Thoracic aorta (tissue), 2 donors: ENCODE measurements around the gene JAML. TPM values are rescaled to one million over a fixed set of nuclear protein-coding genes. Genes with fewer than 3 reads are reported as not detected.

ENCODE experiments used
- ATAC-seq: fragments of 150-250 bp; one replicate; pipeline ENCODE4 v1.8.0; 2017; ENCODE audit warnings: low read depth; ENCODE audit not compliant: insufficient number of reproducible peaks, low FRiP score
- DNase-seq: peaks from one replicate; pipeline ENCODE4 v3.0.0-alpha.2; 2020; ENCODE audit warnings: low spot score
- H3K27ac ChIP-seq, 2 donors: fragments of 200-600 bp; sonication (generic); 1 replicate in 1 of 2; 2 replicates in 1 of 2; pipeline ENCODE4 v1.5.1; 2016; ENCODE audit warnings: mild to moderate bottlenecking in 2 of 2, moderate library complexity in 2 of 2
- H3K27me3 ChIP-seq: fragments of 200-600 bp; sonication (generic); replicated peaks from 2 replicates; pipeline ENCODE4 v1.6.0; 2016; ENCODE audit warnings: mild to moderate bottlenecking; ENCODE audit not compliant: insufficient read depth
- H3K36me3 ChIP-seq: fragments of 200-600 bp; sonication (generic); one replicate; pipeline ENCODE4 v1.5.1; 2016
- H3K4me1 ChIP-seq, 2 donors: fragments of 200-600 bp; sonication (generic); 1 replicate in 1 of 2; 2 replicates in 1 of 2; pipeline versions ENCODE4 v1.5.1 to v1.6.0; 2016; ENCODE audit warnings: low read depth in 2 of 2, mild to moderate bottlenecking in 1 of 2; ENCODE audit not compliant: control insufficient read depth in 1 of 2
- H3K4me3 ChIP-seq: fragments of 200-600 bp; sonication (generic); 2 replicates; pipeline ENCODE4 v1.5.1; 2016; ENCODE audit warnings: mild to moderate bottlenecking
- H3K9me3 ChIP-seq: fragments of 200-600 bp; sonication (generic); 2 replicates; pipeline ENCODE4 v1.5.1; 2016
- CTCF ChIP-seq: fragments of 200-600 bp; sonication (generic); IDR thresholded peaks from one replicate; pipeline ENCODE4 v1.5.1; 2019; ENCODE audit warnings: antibody characterized with exemption
- total RNA-seq, 2 donors: library from RNA; depleted of rRNA; stranded (reverse); fragments of >200 nt; gene quantifications; one replicate each; pipeline versions ENCODE4 v1.1.0 to v1.2.3, GENCODE V29; 2016

Gene JAML
- total RNA-seq, 2 donors from 2014 or later, result 3.7 to 7.6 TPM

- peaks cover 0 to 3% of the 10 kb centered on the region in 2 donors for H3K4me1 ChIP-seq
- no peak overlapping the region for H3K4me3 ChIP-seq
- ATAC-seq (no peak), DNase-seq (no peak)
- H3K27me3 ChIP-seq, result no peaks in the 10 kb centered on the region
- no peaks in the 10 kb centered on the region for H3K36me3 ChIP-seq
- no peak for TF ChIP-seq CTCF
- no peak overlapping the region for H3K27ac ChIP-seq
- no peaks in the 10 kb centered on the region for H3K9me3 ChIP-seq
Observed at GRCh38 chr11:118217575-118217974, 7.2 kb downstream of the JAML start.

- Histone ChIP-seq H3K4me1 (peaks cover 0 to 3% of the 10 kb centered on the region in 2 donors), H3K4me3 (peak overlapping the region; percentile 11), H3K27me3 (no peaks in the 10 kb centered on the region), H3K36me3 (no peaks in the 10 kb centered on the region), H3K9me3 (no peaks in the 10 kb centered on the region), H3K27ac (no peak overlapping the region)
- ATAC-seq (no peak), DNase-seq (no peak)
- TF ChIP-seq CTCF, result no peak
Observed at GRCh38 chr11:118216621-118217481, 8.0 kb downstream of the JAML start.

GRCh38 chr11:118215765-118216164 is 9.0 kb downstream of the JAML start:
- DNase-seq (no peak), ATAC-seq (no peak)
- no peak for TF ChIP-seq CTCF
- Histone ChIP-seq H3K9me3 (no peaks in the 10 kb centered on the region), H3K4me1 (peaks cover 0 to 3% of the 10 kb centered on the region in 2 donors), H3K36me3 (no peaks in the 10 kb centered on the region), H3K4me3 (no peak overlapping the region), H3K27me3 (no peaks in the 10 kb centered on the region), H3K27ac (no peak overlapping the region)

GRCh38 chr11:118215262-118215661 is 9.5 kb downstream of the JAML start:
- H3K27me3 ChIP-seq, result no peaks in the 10 kb centered on the region
- no peak overlapping the region for H3K27ac ChIP-seq
- no peak for TF ChIP-seq CTCF

GRCh38 chr11:118214210-118214914 is 10.4 kb downstream of the JAML start:
- H3K36me3 ChIP-seq, result no peaks in the 10 kb centered on the region
- no peak for ATAC-seq
- no peak overlapping the region for H3K4me3 ChIP-seq
- H3K4me1 ChIP-seq, result peaks cover 0 to 3% of the 10 kb centered on the region in 2 donors
- TF ChIP-seq CTCF, result no peak
- no peaks in the 10 kb centered on the region for H3K27me3 ChIP-seq
- no peaks in the 10 kb centered on the region for H3K9me3 ChIP-seq
- no peak for DNase-seq
- H3K27ac ChIP-seq, result no peak overlapping the region

More at GRCh38 chr11:118215262-118215661, 9.5 kb downstream of the JAML start:
- no peak for ATAC-seq
- H3K9me3 ChIP-seq, result no peaks in the 10 kb centered on the region
- H3K4me3 ChIP-seq, result no peak overlapping the region
- no peak for DNase-seq
- H3K36me3 ChIP-seq, result no peaks in the 10 kb centered on the region
- peaks cover 0 to 3% of the 10 kb centered on the region in 2 donors for H3K4me1 ChIP-seq
